HL-60 (cell line): ENCODE results near the gene CCDC47.

ENCODE experiments used
- DNase-seq, 2 experiments: peaks; one replicate each; pipeline ENCODE4 v3.0.0-alpha.2; 2010 to 2020; ENCODE audit warnings: low read depth in 1 of 2, low spot score in 1 of 2
- H3K27ac ChIP-seq: fragments of 250-450 bp; sonication (Bioruptor Pico); replicated peaks from 2 replicates; pipeline ENCODE4 v1.5.1; 2020; ENCODE audit warnings: mild to moderate bottlenecking, moderate library complexity
- H3K27me3 ChIP-seq: fragments of 250-450 bp; sonication (Bioruptor Pico); 2 replicates; pipeline ENCODE4 v1.5.1; 2021; ENCODE audit warnings: mild to moderate bottlenecking, moderate library complexity; ENCODE audit not compliant: insufficient read depth, poor library complexity, severe bottlenecking
- H3K4me3 ChIP-seq: replicated peaks from 2 replicates; pipeline ENCODE4 v1.5.1; 2011; ENCODE audit warnings: mild to moderate bottlenecking, control low read depth, low read length; ENCODE audit not compliant: insufficient read depth
- GABPA ChIP-seq: IDR thresholded peaks from 2 replicates; pipeline ENCODE4 v1.6.1; 2012; ENCODE audit warnings: low read depth
- POLR2AphosphoS5 ChIP-seq: IDR thresholded peaks from 2 replicates; pipeline ENCODE4 v1.6.1; 2012; ENCODE audit warnings: low read depth
- REST ChIP-seq: IDR thresholded peaks from 2 replicates; pipeline ENCODE4 v1.6.1; 2012; ENCODE audit warnings: low read depth; ENCODE audit not compliant: insufficient replicate concordance
- SPI1 ChIP-seq: IDR thresholded peaks from 2 replicates; pipeline ENCODE4 v1.6.1; 2012; ENCODE audit warnings: low read depth, mild to moderate bottlenecking, borderline replicate concordance
- TF ChIP-seq, protein P1 (sequence below): IDR thresholded peaks from one replicate; pipeline ENCODE4 v1.5.1; 2011; ENCODE audit warnings: low read length, control low read depth, inconsistent platforms; ENCODE audit not compliant: insufficient read depth

Gene CCDC47

DNA sequence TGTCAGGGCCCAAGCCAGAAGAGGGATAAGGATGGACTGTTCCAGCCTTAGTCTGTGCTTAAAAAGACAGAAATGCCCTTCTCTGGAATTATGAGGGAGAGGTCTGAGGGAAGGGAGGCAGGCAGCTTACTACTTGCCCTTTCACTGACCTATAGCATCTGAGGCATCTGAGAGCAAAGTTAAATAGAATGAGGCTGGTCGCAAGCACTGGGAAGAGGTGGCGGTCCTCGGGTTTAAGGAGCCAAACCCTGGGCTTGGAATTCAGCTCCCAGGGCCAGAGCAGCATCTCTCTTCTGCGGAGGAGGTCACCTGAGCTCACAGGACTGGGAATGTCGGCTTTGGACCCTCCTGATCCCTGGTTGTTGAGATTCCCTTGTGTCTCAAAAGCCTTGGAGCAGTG lies 70.4 kb downstream of the CCDC47 start:
- DNase-seq = no peak
- TF ChIP-seq, protein P1, sequence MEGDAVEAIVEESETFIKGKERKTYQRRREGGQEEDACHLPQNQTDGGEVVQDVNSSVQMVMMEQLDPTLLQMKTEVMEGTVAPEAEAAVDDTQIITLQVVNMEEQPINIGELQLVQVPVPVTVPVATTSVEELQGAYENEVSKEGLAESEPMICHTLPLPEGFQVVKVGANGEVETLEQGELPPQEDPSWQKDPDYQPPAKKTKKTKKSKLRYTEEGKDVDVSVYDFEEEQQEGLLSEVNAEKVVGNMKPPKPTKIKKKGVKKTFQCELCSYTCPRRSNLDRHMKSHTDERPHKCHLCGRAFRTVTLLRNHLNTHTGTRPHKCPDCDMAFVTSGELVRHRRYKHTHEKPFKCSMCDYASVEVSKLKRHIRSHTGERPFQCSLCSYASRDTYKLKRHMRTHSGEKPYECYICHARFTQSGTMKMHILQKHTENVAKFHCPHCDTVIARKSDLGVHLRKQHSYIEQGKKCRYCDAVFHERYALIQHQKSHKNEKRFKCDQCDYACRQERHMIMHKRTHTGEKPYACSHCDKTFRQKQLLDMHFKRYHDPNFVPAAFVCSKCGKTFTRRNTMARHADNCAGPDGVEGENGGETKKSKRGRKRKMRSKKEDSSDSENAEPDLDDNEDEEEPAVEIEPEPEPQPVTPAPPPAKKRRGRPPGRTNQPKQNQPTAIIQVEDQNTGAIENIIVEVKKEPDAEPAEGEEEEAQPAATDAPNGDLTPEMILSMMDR = no peak
- TF ChIP-seq SPI1 = no peak
- no peak for TF ChIP-seq POLR2AphosphoS5
- no peak for TF ChIP-seq REST
- TF ChIP-seq GABPA = no peak
- H3K27me3 ChIP-seq = no peaks in the 10 kb centered on the region
- no peak overlapping the region for H3K4me3 ChIP-seq
- H3K27ac ChIP-seq = peak overlapping the region; percentile 95

GRCh38 chr17:63702721-63703015 lies 70.7 kb downstream of the CCDC47 start:
- TF ChIP-seq, protein P1 = no peak
- no peak for TF ChIP-seq POLR2AphosphoS5
- TF ChIP-seq REST = no peak
- no peak for TF ChIP-seq SPI1
- no peak for TF ChIP-seq GABPA
- Histone ChIP-seq H3K4me3 (no peak overlapping the region), H3K27me3 (no peaks in the 10 kb centered on the region), H3K27ac (peak overlapping the region; percentile 95)
- no peak for DNase-seq

DNA sequence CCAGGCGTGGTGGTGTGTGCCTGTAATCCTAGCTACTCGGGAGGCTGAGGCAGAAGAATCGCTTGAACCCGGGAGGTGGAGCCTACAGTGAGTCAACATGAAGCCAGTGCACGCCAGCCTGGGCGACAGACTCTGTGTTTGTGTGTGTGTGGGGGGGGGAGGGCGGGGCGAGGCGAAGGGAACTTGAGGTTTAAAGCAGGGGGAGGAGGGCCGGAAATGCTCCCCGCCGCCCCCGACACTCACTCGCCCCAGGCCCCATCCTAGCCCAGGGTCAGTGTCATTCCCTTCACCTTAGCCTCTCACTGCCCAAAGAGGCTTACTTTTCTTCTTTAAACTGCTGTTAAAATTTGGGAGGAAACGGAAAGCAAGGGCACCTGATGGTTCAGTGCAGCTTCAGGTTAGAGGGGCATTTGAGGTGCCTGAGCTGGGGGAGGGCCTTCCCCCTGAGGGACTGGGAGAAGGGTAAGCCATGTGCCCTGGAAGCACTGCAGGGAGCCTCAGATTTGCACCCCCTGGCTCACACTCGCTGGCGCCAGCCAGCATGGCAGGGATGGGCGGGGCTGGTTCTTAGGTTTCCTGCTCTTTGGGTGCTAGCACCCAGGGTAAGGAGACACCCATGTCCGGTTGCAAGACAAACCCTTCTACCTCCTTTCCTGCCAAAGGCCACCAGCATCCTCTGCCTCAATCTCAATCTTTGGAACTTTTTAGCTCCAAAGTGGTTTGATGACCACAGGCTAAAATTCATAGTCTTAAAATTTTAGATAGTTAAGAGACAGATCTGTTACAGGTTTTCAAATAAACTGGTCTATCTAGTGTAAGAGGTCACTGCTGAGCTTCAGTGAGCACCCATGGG lies 71.3 kb downstream of the CCDC47 start:
- peak in 1 of 2 experiments; percentile 87 for DNase-seq
- TF ChIP-seq REST (no peak), SPI1 (no peak), POLR2AphosphoS5 (no peak), GABPA (no peak)
- TF ChIP-seq, protein P1 = no peak
- Histone ChIP-seq H3K4me3 (peak overlapping the region; percentile 30), H3K27ac (peak overlapping the region; percentile 95), H3K27me3 (no peaks in the 10 kb centered on the region)
